RWPE2 (cell line): ENCODE data around the gene MRPL44.
A peak's percentile ranks its signal among the peaks of the same experiment; 100 is the strongest.

Experiments used
- ATAC-seq: fragments of 200-7000 bp; cut with Tn5 transposase; 3 replicates; pipeline ENCODE4 v1.9.1; 2021; ENCODE audit warnings: low read depth
- DNase-seq: peaks from one replicate; pipeline ENCODE4 v3.0.0-alpha.2; 2020; ENCODE audit warnings: low spot score
- H3K27ac ChIP-seq: fragments of 450-650 bp; 2 replicates; pipeline ENCODE4 v1.5.1; 2017; ENCODE audit warnings: mild to moderate bottlenecking; ENCODE audit not compliant: poor library complexity, severe bottlenecking
- H3K27me3 ChIP-seq: fragments of 250-450 bp; sonication (Bioruptor Pico); 2 replicates; pipeline ENCODE4 v1.5.1; 2021; ENCODE audit warnings: mild to moderate bottlenecking, moderate library complexity; ENCODE audit not compliant: insufficient read depth, poor library complexity, severe bottlenecking
- H3K36me3 ChIP-seq: fragments of 250-450 bp; sonication (Bioruptor Pico); 2 replicates; pipeline ENCODE4 v1.5.1; 2020; ENCODE audit warnings: low read depth, mild to moderate bottlenecking, moderate library complexity
- H3K4me1 ChIP-seq: fragments of 250-450 bp; sonication (Bioruptor Pico); 2 replicates; pipeline ENCODE4 v1.5.1; 2021; ENCODE audit warnings: mild to moderate bottlenecking, moderate library complexity; ENCODE audit not compliant: insufficient read depth, poor library complexity, severe bottlenecking
- H3K4me3 ChIP-seq: fragments of 250-450 bp; sonication (Bioruptor Pico); 2 replicates; pipeline ENCODE4 v1.5.1; 2021; ENCODE audit warnings: mild to moderate bottlenecking, moderate library complexity; ENCODE audit not compliant: severe bottlenecking
- H3K9me3 ChIP-seq: fragments of 250-450 bp; sonication (Bioruptor Pico); 2 replicates; pipeline ENCODE4 v1.5.1; 2021; ENCODE audit warnings: mild to moderate bottlenecking, moderate library complexity; ENCODE audit not compliant: severe bottlenecking
- CTCF ChIP-seq: fragments of 450-650 bp; IDR thresholded peaks from one replicate; pipeline ENCODE4 v1.5.1; 2017; ENCODE audit warnings: mild to moderate bottlenecking, moderate library complexity; ENCODE audit not compliant: poor library complexity, severe bottlenecking

The MRPL44 gene

GRCh38 chr2:223947711-223948205, 9.5 kb upstream of the MRPL44 start:
- Histone ChIP-seq H3K4me1 (peaks cover 14% of the 10 kb centered on the region), H3K36me3 (no peaks in the 10 kb centered on the region), H3K4me3 (no peak overlapping the region), H3K27ac (no peak overlapping the region), H3K9me3 (no peaks in the 10 kb centered on the region), H3K27me3 (no peaks in the 10 kb centered on the region)
- no peak for TF ChIP-seq CTCF
- ATAC-seq (no peak), DNase-seq (no peak)

GRCh38 chr2:223949241-223949840, 7.9 kb upstream of the MRPL44 start:
- Histone ChIP-seq H3K27me3 (no peaks in the 10 kb centered on the region), H3K9me3 (no peaks in the 10 kb centered on the region), H3K36me3 (no peaks in the 10 kb centered on the region), H3K4me1 (peaks cover 7% of the 10 kb centered on the region), H3K27ac (no peak overlapping the region), H3K4me3 (no peak overlapping the region)
- ATAC-seq: no peak
- TF ChIP-seq CTCF: no peak
- no peak for DNase-seq

GRCh38 chr2:223950448-223951347, 6.6 kb upstream of the MRPL44 start:
- no peak overlapping the region for H3K4me3 ChIP-seq

GRCh38 chr2:223952280-223952968, 4.8 kb upstream of the MRPL44 start:
- TF ChIP-seq CTCF: no peak
- H3K36me3 ChIP-seq: no peaks in the 10 kb centered on the region
- no peaks in the 10 kb centered on the region for H3K9me3 ChIP-seq
- H3K27me3 ChIP-seq: no peaks in the 10 kb centered on the region
- DNase-seq (no peak), ATAC-seq (no peak)
- no peak overlapping the region for H3K4me3 ChIP-seq
- H3K4me1 ChIP-seq: peaks cover 13% of the 10 kb centered on the region
- no peak overlapping the region for H3K27ac ChIP-seq

More at GRCh38 chr2:223950448-223951347, 6.6 kb upstream of the MRPL44 start:
- Histone ChIP-seq H3K27ac (no peak overlapping the region), H3K27me3 (no peaks in the 10 kb centered on the region), H3K9me3 (no peaks in the 10 kb centered on the region), H3K36me3 (no peaks in the 10 kb centered on the region), H3K4me1 (peaks cover 4% of the 10 kb centered on the region)
- peak; percentile 50; the same call in 2 of the 3 replicates for ATAC-seq
- no peak for DNase-seq
- no peak for TF ChIP-seq CTCF
